ENCODE data around the gene CPT1B. TPM values are rescaled to one million over a fixed set of nuclear protein-coding genes. Genes with fewer than 3 reads are reported as not detected.

CPT1B gene
- total and polyA plus RNA-seq, 10 of the 15 experiments (the other 5 are each of a cell fraction or from before 2014, with no cell fraction given) = 3.5 to 54.0 (median 21.7) TPM

DNA sequence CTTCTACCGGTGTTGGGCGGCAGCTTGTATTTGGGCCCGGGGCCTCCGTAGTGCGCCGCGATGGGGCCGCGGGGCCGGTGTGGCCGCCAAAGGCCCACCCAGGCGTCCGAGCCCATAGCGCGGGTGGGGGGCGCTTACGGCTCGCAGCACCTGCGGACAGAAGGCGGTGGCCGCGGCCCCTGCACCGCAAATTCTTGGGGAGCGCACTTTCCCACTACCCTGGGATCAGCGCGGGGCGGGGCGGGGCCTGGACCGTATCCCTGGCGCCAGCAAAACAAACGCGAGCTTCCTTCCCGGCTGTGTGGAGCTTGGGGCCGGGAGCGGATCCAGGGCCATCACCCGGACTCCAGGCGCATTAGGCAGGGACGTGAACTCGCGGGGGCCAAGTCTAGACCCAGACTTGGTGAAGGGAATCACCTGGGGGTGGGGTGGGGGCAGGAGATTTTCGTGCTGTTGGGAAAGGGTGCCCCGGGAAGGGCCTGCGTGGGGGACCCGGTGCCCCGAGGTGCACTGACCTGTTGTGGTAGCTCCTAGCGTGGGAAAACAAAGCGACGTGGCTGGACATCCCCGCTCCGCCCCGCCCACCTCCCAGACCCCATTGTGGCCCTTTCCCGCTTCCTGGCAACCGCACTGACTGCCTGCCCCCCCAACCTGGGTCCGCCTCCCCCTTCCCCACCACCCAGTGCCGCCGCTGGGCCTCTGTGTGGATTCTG lies 46.1 kb downstream of the CPT1B start (continued):
- TF ChIP-seq NFXL1 (IDR thresholded peaks at IDR 0.05; ENCODE audit: borderline replicate concordance) = no peak
- peak; percentile 52; the same call in 1 of the 2 replicates for TF ChIP-seq EED (IDR thresholded peaks at IDR 0.05; ENCODE audit: low read depth)
- TF ChIP-seq WRNIP1 (IDR thresholded peaks at IDR 0.05; ENCODE audit: borderline replicate concordance, low read depth, low read length) = no peak
- TF ChIP-seq JUNB (IDR thresholded peaks at IDR 0.05) = no peak
- TF ChIP-seq POU2F2 (IDR thresholded peaks at IDR 0.05; ENCODE audit: borderline replicate concordance, low read depth, low read length) = peak; percentile 64; the same call in 2 of the 3 replicates
- TF ChIP-seq PAX8 (IDR thresholded peaks at IDR 0.05) = no peak
- TF ChIP-seq, protein P1, sequence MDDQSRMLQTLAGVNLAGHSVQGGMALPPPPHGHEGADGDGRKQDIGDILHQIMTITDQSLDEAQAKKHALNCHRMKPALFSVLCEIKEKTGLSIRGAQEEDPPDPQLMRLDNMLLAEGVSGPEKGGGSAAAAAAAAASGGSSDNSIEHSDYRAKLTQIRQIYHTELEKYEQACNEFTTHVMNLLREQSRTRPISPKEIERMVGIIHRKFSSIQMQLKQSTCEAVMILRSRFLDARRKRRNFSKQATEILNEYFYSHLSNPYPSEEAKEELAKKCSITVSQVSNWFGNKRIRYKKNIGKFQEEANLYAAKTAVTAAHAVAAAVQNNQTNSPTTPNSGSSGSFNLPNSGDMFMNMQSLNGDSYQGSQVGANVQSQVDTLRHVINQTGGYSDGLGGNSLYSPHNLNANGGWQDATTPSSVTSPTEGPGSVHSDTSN (IDR thresholded peaks at IDR 0.05; ENCODE audit: insufficient replicate concordance, low read depth, low read length) = no peak
- TF ChIP-seq ZNF217 (IDR thresholded peaks at IDR 0.05) = no peak
- peak; percentile 14; the same call in 1 of the 2 replicates for TF ChIP-seq POLR2AphosphoS5 (IDR thresholded peaks at IDR 0.05; ENCODE audit: low read length)
- no peak for TF ChIP-seq KDM1A (IDR thresholded peaks at IDR 0.05; ENCODE audit: borderline replicate concordance)
- TF ChIP-seq HDGF (IDR thresholded peaks at IDR 0.05) = no peak
- TF ChIP-seq, protein P2, sequence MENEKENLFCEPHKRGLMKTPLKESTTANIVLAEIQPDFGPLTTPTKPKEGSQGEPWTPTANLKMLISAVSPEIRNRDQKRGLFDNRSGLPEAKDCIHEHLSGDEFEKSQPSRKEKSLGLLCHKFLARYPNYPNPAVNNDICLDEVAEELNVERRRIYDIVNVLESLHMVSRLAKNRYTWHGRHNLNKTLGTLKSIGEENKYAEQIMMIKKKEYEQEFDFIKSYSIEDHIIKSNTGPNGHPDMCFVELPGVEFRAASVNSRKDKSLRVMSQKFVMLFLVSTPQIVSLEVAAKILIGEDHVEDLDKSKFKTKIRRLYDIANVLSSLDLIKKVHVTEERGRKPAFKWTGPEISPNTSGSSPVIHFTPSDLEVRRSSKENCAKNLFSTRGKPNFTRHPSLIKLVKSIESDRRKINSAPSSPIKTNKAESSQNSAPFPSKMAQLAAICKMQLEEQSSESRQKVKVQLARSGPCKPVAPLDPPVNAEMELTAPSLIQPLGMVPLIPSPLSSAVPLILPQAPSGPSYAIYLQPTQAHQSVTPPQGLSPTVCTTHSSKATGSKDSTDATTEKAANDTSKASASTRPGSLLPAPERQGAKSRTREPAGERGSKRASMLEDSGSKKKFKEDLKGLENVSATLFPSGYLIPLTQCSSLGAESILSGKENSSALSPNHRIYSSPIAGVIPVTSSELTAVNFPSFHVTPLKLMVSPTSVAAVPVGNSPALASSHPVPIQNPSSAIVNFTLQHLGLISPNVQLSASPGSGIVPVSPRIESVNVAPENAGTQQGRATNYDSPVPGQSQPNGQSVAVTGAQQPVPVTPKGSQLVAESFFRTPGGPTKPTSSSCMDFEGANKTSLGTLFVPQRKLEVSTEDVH (IDR thresholded peaks at IDR 0.05; ENCODE audit: low read depth, partially characterized antibody) = no peak
- TF ChIP-seq, protein P3, sequence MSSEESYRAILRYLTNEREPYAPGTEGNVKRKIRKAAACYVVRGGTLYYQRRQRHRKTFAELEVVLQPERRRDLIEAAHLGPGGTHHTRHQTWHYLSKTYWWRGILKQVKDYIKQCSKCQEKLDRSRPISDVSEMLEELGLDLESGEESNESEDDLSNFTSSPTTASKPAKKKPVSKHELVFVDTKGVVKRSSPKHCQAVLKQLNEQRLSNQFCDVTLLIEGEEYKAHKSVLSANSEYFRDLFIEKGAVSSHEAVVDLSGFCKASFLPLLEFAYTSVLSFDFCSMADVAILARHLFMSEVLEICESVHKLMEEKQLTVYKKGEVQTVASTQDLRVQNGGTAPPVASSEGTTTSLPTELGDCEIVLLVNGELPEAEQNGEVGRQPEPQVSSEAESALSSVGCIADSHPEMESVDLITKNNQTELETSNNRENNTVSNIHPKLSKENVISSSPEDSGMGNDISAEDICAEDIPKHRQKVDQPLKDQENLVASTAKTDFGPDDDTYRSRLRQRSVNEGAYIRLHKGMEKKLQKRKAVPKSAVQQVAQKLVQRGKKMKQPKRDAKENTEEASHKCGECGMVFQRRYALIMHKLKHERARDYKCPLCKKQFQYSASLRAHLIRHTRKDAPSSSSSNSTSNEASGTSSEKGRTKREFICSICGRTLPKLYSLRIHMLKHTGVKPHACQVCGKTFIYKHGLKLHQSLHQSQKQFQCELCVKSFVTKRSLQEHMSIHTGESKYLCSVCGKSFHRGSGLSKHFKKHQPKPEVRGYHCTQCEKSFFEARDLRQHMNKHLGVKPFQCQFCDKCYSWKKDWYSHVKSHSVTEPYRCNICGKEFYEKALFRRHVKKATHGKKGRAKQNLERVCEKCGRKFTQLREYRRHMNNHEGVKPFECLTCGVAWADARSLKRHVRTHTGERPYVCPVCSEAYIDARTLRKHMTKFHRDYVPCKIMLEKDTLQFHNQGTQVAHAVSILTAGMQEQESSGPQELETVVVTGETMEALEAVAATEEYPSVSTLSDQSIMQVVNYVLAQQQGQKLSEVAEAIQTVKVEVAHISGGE (CRISPR knock-in tag; IDR thresholded peaks at IDR 0.05) = 0 out of 2 replicates have a peak, but pooled peaks have one; percentile 6
- TF ChIP-seq, protein P4, sequence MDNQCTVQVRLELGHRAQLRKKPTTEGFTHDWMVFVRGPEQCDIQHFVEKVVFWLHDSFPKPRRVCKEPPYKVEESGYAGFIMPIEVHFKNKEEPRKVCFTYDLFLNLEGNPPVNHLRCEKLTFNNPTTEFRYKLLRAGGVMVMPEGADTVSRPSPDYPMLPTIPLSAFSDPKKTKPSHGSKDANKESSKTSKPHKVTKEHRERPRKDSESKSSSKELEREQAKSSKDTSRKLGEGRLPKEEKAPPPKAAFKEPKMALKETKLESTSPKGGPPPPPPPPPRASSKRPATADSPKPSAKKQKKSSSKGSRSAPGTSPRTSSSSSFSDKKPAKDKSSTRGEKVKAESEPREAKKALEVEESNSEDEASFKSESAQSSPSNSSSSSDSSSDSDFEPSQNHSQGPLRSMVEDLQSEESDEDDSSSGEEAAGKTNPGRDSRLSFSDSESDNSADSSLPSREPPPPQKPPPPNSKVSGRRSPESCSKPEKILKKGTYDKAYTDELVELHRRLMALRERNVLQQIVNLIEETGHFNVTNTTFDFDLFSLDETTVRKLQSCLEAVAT (IDR thresholded peaks at IDR 0.05) = peak; percentile 89
- TF ChIP-seq MYB (IDR thresholded peaks at IDR 0.05; ENCODE audit: borderline replicate concordance, low read depth, low read length) = no peak
- TF ChIP-seq YY1 (IDR thresholded peaks at IDR 0.05; ENCODE audit: low read depth, low read length) = no peak
- TF ChIP-seq, protein P5, sequence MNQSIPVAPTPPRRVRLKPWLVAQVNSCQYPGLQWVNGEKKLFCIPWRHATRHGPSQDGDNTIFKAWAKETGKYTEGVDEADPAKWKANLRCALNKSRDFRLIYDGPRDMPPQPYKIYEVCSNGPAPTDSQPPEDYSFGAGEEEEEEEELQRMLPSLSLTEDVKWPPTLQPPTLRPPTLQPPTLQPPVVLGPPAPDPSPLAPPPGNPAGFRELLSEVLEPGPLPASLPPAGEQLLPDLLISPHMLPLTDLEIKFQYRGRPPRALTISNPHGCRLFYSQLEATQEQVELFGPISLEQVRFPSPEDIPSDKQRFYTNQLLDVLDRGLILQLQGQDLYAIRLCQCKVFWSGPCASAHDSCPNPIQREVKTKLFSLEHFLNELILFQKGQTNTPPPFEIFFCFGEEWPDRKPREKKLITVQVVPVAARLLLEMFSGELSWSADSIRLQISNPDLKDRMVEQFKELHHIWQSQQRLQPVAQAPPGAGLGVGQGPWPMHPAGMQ (IDR thresholded peaks at IDR 0.05; ENCODE audit: borderline replicate concordance) = no peak
- TF ChIP-seq EZH2 (IDR thresholded peaks at IDR 0.05; ENCODE audit: borderline replicate concordance, control insufficient read depth, low read depth, low read length) = no peak
